Measurements from ENCODE around the gene RBPJ.

- no peak for TF ChIP-seq CTCF (IDR thresholded peaks at IDR 0.05 in 8 of 11, conservative IDR thresholded peaks at IDR 0.05 in 3 of 11)
- TF ChIP-seq POLR2A (IDR thresholded peaks at IDR 0.05), result no peak
- TF ChIP-seq POLR2AphosphoS5 (IDR thresholded peaks at IDR 0.05), result no peak
Measured at GRCh38 chr4:26413582-26413981, 92.8 kb downstream of the RBPJ start.

All from spleen (tissue), 7 donors.